NCI-H1694 treated with DMSO at 0.1 percent for 48 hours (cell line): ENCODE results near the gene LMOD3.

ENCODE experiments used
- DNase-seq: peaks from one replicate; lab custom pipeline; 2025; lab: John Stamatoyannopoulos, UW

The LMOD3 gene

GRCh38 chr3:69122403-69122802 lies at the start of gene LMOD3:
Gene LMOD3, minus strand, starts transcription at chr3:69122595. Its CDS starts 209 bp downstream, at chr3:69122386.
- DNase-seq, result no peak

GRCh38 chr3:69172058-69172457 lies 49.7 kb upstream of the LMOD3 start:
- no peak for DNase-seq

GRCh38 chr3:69166446-69166845 lies 44.1 kb upstream of the LMOD3 start:
- DNase-seq, result no peak

GRCh38 chr3:69165744-69166143 lies 43.3 kb upstream of the LMOD3 start:
- DNase-seq, result no peak

- DNase-seq, result no peak
These were observed 41.9 kb upstream of the LMOD3 start for GRCh38 chr3:69164296-69164695.

- no peak for DNase-seq
These were observed 40.0 kb upstream of the LMOD3 start for GRCh38 chr3:69162308-69162980.

- DNase-seq, result peak; percentile 1
These were observed 39.4 kb upstream of the LMOD3 start for GRCh38 chr3:69161587-69162307.

- DNase-seq, result no peak
These were observed 38.1 kb upstream of the LMOD3 start for GRCh38 chr3:69160525-69160924.

- DNase-seq, result no peak
These were observed 37.7 kb upstream of the LMOD3 start for GRCh38 chr3:69160107-69160506.

- no peak for DNase-seq
These were observed 27.2 kb upstream of the LMOD3 start for GRCh38 chr3:69149586-69149985.

GRCh38 chr3:69145688-69146087 lies 23.3 kb upstream of the LMOD3 start:
- DNase-seq, result no peak

GRCh38 chr3:69144631-69145245 lies 22.3 kb upstream of the LMOD3 start:
- no peak for DNase-seq

GRCh38 chr3:69143612-69144011 lies 21.2 kb upstream of the LMOD3 start:
- no peak for DNase-seq

GRCh38 chr3:69142797-69143454 lies 20.5 kb upstream of the LMOD3 start:
- DNase-seq, result no peak

GRCh38 chr3:69142090-69142489 lies 19.7 kb upstream of the LMOD3 start:
- DNase-seq, result no peak

GRCh38 chr3:69141313-69141712 lies 18.9 kb upstream of the LMOD3 start:
- no peak for DNase-seq

GRCh38 chr3:69137412-69137811 lies 15.0 kb upstream of the LMOD3 start:
- DNase-seq, result no peak

GRCh38 chr3:69137005-69137404 lies 14.6 kb upstream of the LMOD3 start:
- no peak for DNase-seq

- DNase-seq, result no peak
These were observed 8.3 kb upstream of the LMOD3 start for GRCh38 chr3:69130689-69131088.

GRCh38 chr3:69129531-69129930 lies 7.1 kb upstream of the LMOD3 start:
- DNase-seq, result no peak

GRCh38 chr3:69128509-69128908 lies 6.1 kb upstream of the LMOD3 start:
- no peak for DNase-seq

GRCh38 chr3:69126999-69127398 lies 4.6 kb upstream of the LMOD3 start:
- DNase-seq, result no peak

- no peak for DNase-seq
These were observed 3.8 kb upstream of the LMOD3 start for GRCh38 chr3:69126216-69126615.
